Chondrocyte (in vitro differentiated cells): ENCODE measurements around the gene GPATCH3. TPM values are rescaled to one million over a fixed set of nuclear protein-coding genes. Genes with fewer than 3 reads are reported as not detected.

Experiments
- DNase-seq: peaks from one replicate; pipeline ENCODE4 v3.0.0; 2021; ENCODE audit warnings: mixed read lengths, low spot score
- H3K27ac Mint-ChIP-seq: one replicate; pipeline ENCODE4 v1.8.0; 2021; ENCODE audit warnings: mild to moderate bottlenecking, moderate library complexity, mixed read lengths; ENCODE audit not compliant: unreplicated experiment
- H3K27me3 Mint-ChIP-seq: 2 replicates; pipeline ENCODE4 v1.8.0; 2021; ENCODE audit warnings: low read depth, mixed read lengths
- H3K36me3 Mint-ChIP-seq: 2 replicates; pipeline ENCODE4 v1.8.0; 2021; ENCODE audit warnings: low read depth, mixed read lengths
- H3K4me1 Mint-ChIP-seq: 2 replicates; pipeline ENCODE4 v1.8.0; 2021; ENCODE audit warnings: low read depth, mild to moderate bottlenecking, mixed read lengths
- H3K4me3 Mint-ChIP-seq: one replicate; pipeline ENCODE4 v1.8.0; 2021; ENCODE audit warnings: mild to moderate bottlenecking, moderate library complexity, mixed read lengths; ENCODE audit not compliant: unreplicated experiment
- H3K9me3 Mint-ChIP-seq: 2 replicates; pipeline ENCODE4 v1.8.0; 2021; ENCODE audit warnings: low read depth, mixed read lengths
- CTCF ChIP-seq: fragments of 200-600 bp; sonication (generic); IDR thresholded peaks from 2 replicates; pipeline ENCODE4 v1.5.0; 2021; ENCODE audit warnings: antibody characterized with exemption, mild to moderate bottlenecking, moderate library complexity
- total RNA-seq: library from RNA; stranded (reverse); gene quantifications from 3 replicates; pipeline ENCODE4 v1.2.1, GENCODE V29; 2021

Gene GPATCH3
- total RNA-seq, 1 donor from 2014 or later, result 14.1 TPM

- peak overlapping the region; percentile 95 for H3K4me3 Mint-ChIP-seq
- no peaks in the 10 kb centered on the region for H3K9me3 Mint-ChIP-seq
- peaks cover 6% of the 10 kb centered on the region for H3K36me3 Mint-ChIP-seq
- no peak for DNase-seq
- no peak for TF ChIP-seq CTCF
- no peaks in the 10 kb centered on the region for H3K27me3 Mint-ChIP-seq
- peak overlapping the region; percentile 97 for H3K27ac Mint-ChIP-seq
- peaks cover 25% of the 10 kb centered on the region for H3K4me1 Mint-ChIP-seq
Measured at GRCh38 chr1:26922431-26922729, 22.1 kb upstream of the GPATCH3 start.

GRCh38 chr1:26921540-26922430 is 21.5 kb upstream of the GPATCH3 start, which contains the start of gene NUDC:
NUDC (plus strand) TSS chr1:26921743; CDS start chr1:26921849, 106 bp downstream.
- H3K4me1 Mint-ChIP-seq, result peaks cover 25% of the 10 kb centered on the region
- H3K9me3 Mint-ChIP-seq, result no peaks in the 10 kb centered on the region
- DNase-seq, result peak; percentile 99

GRCh38 chr1:26921126-26921539 is 20.9 kb upstream of the GPATCH3 start:
- H3K27ac Mint-ChIP-seq, result peak overlapping the region; percentile 97
- no peak for DNase-seq
- H3K4me3 Mint-ChIP-seq, result peak overlapping the region; percentile 95
- H3K27me3 Mint-ChIP-seq, result no peaks in the 10 kb centered on the region
- no peaks in the 10 kb centered on the region for H3K9me3 Mint-ChIP-seq
- H3K4me1 Mint-ChIP-seq, result peaks cover 25% of the 10 kb centered on the region
- TF ChIP-seq CTCF, result no peak
- H3K36me3 Mint-ChIP-seq, result peaks cover 2% of the 10 kb centered on the region

More at GRCh38 chr1:26921540-26922430, 21.5 kb upstream of the GPATCH3 start, which contains the start of gene NUDC:
- Mint-ChIP-seq H3K27me3 (no peaks in the 10 kb centered on the region), H3K27ac (peak within 1 kb of the TSS; percentile 97), H3K36me3 (peaks cover 2% of the 10 kb centered on the region), H3K4me3 (peak within 1 kb of the TSS; percentile 95)
- TF ChIP-seq CTCF, result peak; percentile 8

GRCh38 chr1:26915204-26915842 is 15.1 kb upstream of the GPATCH3 start:
- H3K27ac Mint-ChIP-seq, result no peak overlapping the region

More at GRCh38 chr1:26915204-26915842, 15.1 kb upstream of the GPATCH3 start:
- no peaks in the 10 kb centered on the region for H3K36me3 Mint-ChIP-seq
- peaks cover 1% of the 10 kb centered on the region for H3K4me1 Mint-ChIP-seq
- H3K9me3 Mint-ChIP-seq, result no peaks in the 10 kb centered on the region
- TF ChIP-seq CTCF, result no peak
- no peak for DNase-seq
- no peak overlapping the region for H3K4me3 Mint-ChIP-seq
- peaks cover 3% of the 10 kb centered on the region for H3K27me3 Mint-ChIP-seq
